Astrocyte (in vitro differentiated cells and primary cell): Measurements from ENCODE around the gene H6PD. TPM values are rescaled to one million over a fixed set of nuclear protein-coding genes. Genes with fewer than 3 reads are reported as not detected.

ENCODE experiments used
- DNase-seq: peaks from one replicate; pipeline ENCODE4 v3.0.0-alpha.2; 2010; ENCODE audit warnings: low read depth
- FAIRE-seq: peaks from 2 replicates; lab custom pipeline; 2011; peaks lifted over from hg19 to GRCh38; lab: Jason Lieb, UNC
- H2AFZ ChIP-seq: 2 replicates; pipeline ENCODE4 v1.6.0; 2012; ENCODE audit warnings: low read depth, low read length, inconsistent platforms
- H3K27ac ChIP-seq: 2 replicates; pipeline ENCODE4 v1.5.1; 2011; ENCODE audit warnings: low read depth, low read length, inconsistent platforms
- H3K27me3 ChIP-seq: 2 replicates; pipeline ENCODE4 v1.6.0; 2011; ENCODE audit warnings: low read length, inconsistent platforms; ENCODE audit not compliant: insufficient read depth
- H3K36me3 ChIP-seq: 2 replicates; pipeline ENCODE4 v1.5.1; 2011; ENCODE audit warnings: low read length, inconsistent platforms; ENCODE audit not compliant: insufficient read depth
- H3K4me1 ChIP-seq: 2 replicates; pipeline ENCODE4 v1.5.1; 2011; ENCODE audit warnings: low read length, inconsistent platforms; ENCODE audit not compliant: insufficient read depth
- H3K4me2 ChIP-seq: 2 replicates; pipeline ENCODE4 v1.6.0; 2012; ENCODE audit warnings: low read length, inconsistent platforms
- H3K4me3 ChIP-seq: 2 replicates; pipeline ENCODE4 v1.5.1; 2011; ENCODE audit warnings: low read depth, mild to moderate bottlenecking, low read length, inconsistent platforms; ENCODE audit not compliant: insufficient read depth
- H3K79me2 ChIP-seq: 2 replicates; pipeline ENCODE4 v1.6.0; 2012; ENCODE audit warnings: mild to moderate bottlenecking, low read length, inconsistent platforms; ENCODE audit not compliant: insufficient read depth
- H3K9ac ChIP-seq: 2 replicates; pipeline ENCODE4 v1.6.0; 2012; ENCODE audit warnings: mild to moderate bottlenecking, low read length, inconsistent platforms
- H3K9me3 ChIP-seq: 2 replicates; pipeline ENCODE4 v1.5.1; 2012; ENCODE audit warnings: low read depth, mild to moderate bottlenecking, low read length, inconsistent platforms; ENCODE audit not compliant: insufficient read depth
- H4K20me1 ChIP-seq: 2 replicates; pipeline ENCODE4 v1.6.0; 2012; ENCODE audit warnings: low read length, inconsistent platforms; ENCODE audit not compliant: insufficient read depth
- H3K27ac Mint-ChIP-seq: one replicate; pipeline ENCODE4 v1.8.0; 2021; ENCODE audit warnings: mild to moderate bottlenecking, mixed read lengths; ENCODE audit not compliant: unreplicated experiment
- H3K27me3 Mint-ChIP-seq: one replicate; pipeline ENCODE4 v1.8.0; 2021; ENCODE audit warnings: low read depth, mixed read lengths; ENCODE audit not compliant: unreplicated experiment
- H3K36me3 Mint-ChIP-seq: one replicate; pipeline ENCODE4 v1.8.0; 2021; ENCODE audit warnings: low read depth, mixed read lengths; ENCODE audit not compliant: unreplicated experiment
- H3K4me1 Mint-ChIP-seq: one replicate; pipeline ENCODE4 v1.8.0; 2021; ENCODE audit warnings: low read depth, mixed read lengths; ENCODE audit not compliant: unreplicated experiment
- H3K4me3 Mint-ChIP-seq: one replicate; pipeline ENCODE4 v1.8.0; 2021; ENCODE audit warnings: mild to moderate bottlenecking, moderate library complexity, mixed read lengths; ENCODE audit not compliant: unreplicated experiment
- H3K9me3 Mint-ChIP-seq: one replicate; pipeline ENCODE4 v1.8.0; 2021; ENCODE audit warnings: mild to moderate bottlenecking, mixed read lengths; ENCODE audit not compliant: unreplicated experiment
- CTCF ChIP-seq: IDR thresholded peaks from 2 replicates; pipeline ENCODE4 v1.5.1; 2011; ENCODE audit warnings: low read depth, mild to moderate bottlenecking, inconsistent platforms, low read length, moderate library complexity; ENCODE audit not compliant: insufficient read depth
- EZH2 ChIP-seq: IDR thresholded peaks from 2 replicates; pipeline ENCODE4 v1.6.1; 2012; ENCODE audit warnings: mild to moderate bottlenecking, low read length, inconsistent platforms; ENCODE audit not compliant: insufficient read depth
- total RNA-seq: library from RNA; stranded (reverse); gene quantifications from 2 replicates; pipeline ENCODE4 v1.2.1, GENCODE V29; 2021

The H6PD gene
- total RNA-seq, 1 donor from 2014 or later = 13.9 TPM

- H3K4me3 ChIP-seq = no peak overlapping the region
- DNase-seq (peak; percentile 87), FAIRE-seq (no peak)
- no peaks in the 10 kb centered on the region for H3K27me3 ChIP-seq
- H3K4me1 Mint-ChIP-seq = peaks cover 28% of the 10 kb centered on the region
- no peaks in the 10 kb centered on the region for H3K9me3 Mint-ChIP-seq
- H3K9me3 ChIP-seq = no peaks in the 10 kb centered on the region
- H3K9ac ChIP-seq = peak overlapping the region; percentile 65
- TF ChIP-seq CTCF (no peak), EZH2 (no peak)
- H3K4me2 ChIP-seq = peak overlapping the region; percentile 72
- peaks cover 9% of the 10 kb centered on the region for H3K27me3 Mint-ChIP-seq
- peak overlapping the region; percentile 58 for H3K27ac Mint-ChIP-seq
- H3K79me2 ChIP-seq = peaks cover 55% of the 10 kb centered on the region
- peaks cover 23% of the 10 kb centered on the region for H4K20me1 ChIP-seq
- H3K4me3 Mint-ChIP-seq = no peak overlapping the region
- no peaks in the 10 kb centered on the region for H3K36me3 ChIP-seq
- H2AFZ ChIP-seq = no peak overlapping the region
- H3K4me1 ChIP-seq = peaks cover 27% of the 10 kb centered on the region
- peaks cover 11% of the 10 kb centered on the region for H3K36me3 Mint-ChIP-seq
- H3K27ac ChIP-seq = peak overlapping the region; percentile 79
These were observed 5.2 kb downstream of the H6PD start for GRCh38 chr1:9239622-9240401.

GRCh38 chr1:9240914-9241820 lies 6.6 kb downstream of the H6PD start:
- Histone ChIP-seq H4K20me1 (peaks cover 23% of the 10 kb centered on the region), H3K4me2 (peak overlapping the region; percentile 72), H3K9ac (peak overlapping the region; percentile 65), H3K4me1 (peaks cover 22% of the 10 kb centered on the region), H3K36me3 (no peaks in the 10 kb centered on the region), H3K9me3 (no peaks in the 10 kb centered on the region), H2AFZ (no peak overlapping the region), H3K79me2 (peaks cover 43% of the 10 kb centered on the region), H3K27me3 (no peaks in the 10 kb centered on the region), H3K27ac (no peak overlapping the region), H3K4me3 (no peak overlapping the region)
- H3K36me3 Mint-ChIP-seq = peaks cover 17% of the 10 kb centered on the region
- peaks cover 28% of the 10 kb centered on the region for H3K4me1 Mint-ChIP-seq
- H3K4me3 Mint-ChIP-seq = no peak overlapping the region
- DNase-seq = no peak
- peaks cover 10% of the 10 kb centered on the region for H3K27me3 Mint-ChIP-seq
- no peak for TF ChIP-seq EZH2
- no peak for TF ChIP-seq CTCF
- H3K27ac Mint-ChIP-seq = no peak overlapping the region
- no peak for FAIRE-seq
- H3K9me3 Mint-ChIP-seq = no peaks in the 10 kb centered on the region
